Measurements from ENCODE around the gene TMIGD1.

GRCh38 chr17:30308406-30308805 lies 25.5 kb downstream of the TMIGD1 start:
- TF ChIP-seq CTCF (IDR thresholded peaks at IDR 0.05) = no peak
- no peak for TF ChIP-seq EP300 (IDR thresholded peaks at IDR 0.05)
- TF ChIP-seq POLR2A (IDR thresholded peaks at IDR 0.05) = no peak
- no peak for TF ChIP-seq POLR2AphosphoS5 (IDR thresholded peaks at IDR 0.05)
